ENCODE results near the gene UVSSA. TPM values are rescaled to one million over a fixed set of nuclear protein-coding genes. Genes with fewer than 3 reads are reported as not detected.

UVSSA gene
- polyA plus RNA-seq, 1 of the 3 experiments (the other 2 are of a cell fraction) = 14.9 TPM

DNA sequence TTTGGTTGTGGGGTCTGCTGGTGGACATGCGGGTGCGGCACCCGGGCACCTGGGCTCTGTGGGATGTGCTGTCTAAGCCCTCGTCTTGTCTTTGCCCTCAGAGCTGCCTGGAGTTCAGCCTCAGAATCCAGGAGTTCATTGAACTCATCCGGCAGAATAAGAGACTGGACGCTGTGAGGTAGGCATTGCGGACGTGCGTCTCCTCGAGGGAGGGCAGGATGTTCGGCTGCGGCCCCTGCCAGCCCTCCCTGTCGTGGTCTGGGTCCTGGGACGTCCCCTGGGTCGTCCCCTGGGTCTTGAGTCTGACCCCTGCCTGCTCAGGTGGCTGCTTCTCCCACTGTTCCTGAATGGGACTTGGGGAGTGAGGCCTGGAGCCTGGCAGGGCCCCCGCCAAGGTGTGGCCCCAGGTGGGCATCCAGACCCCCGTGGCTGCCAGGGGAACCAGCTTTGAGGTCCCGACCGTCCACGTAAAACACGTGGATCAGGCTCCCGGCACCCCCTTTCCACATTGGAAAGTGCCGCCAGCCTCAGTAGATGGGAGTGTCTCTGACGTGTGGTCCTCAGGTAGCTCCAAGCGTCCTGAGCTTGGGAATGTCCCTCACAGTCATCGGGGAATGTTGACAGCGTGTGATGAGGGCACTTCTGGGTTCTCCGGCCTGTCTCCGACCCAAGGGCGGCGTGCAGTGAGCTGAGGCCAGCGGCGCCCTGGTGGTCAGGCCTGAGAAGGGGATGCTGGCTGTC lies 19.3 kb upstream of the UVSSA start:
- peaks cover 26% of the 10 kb centered on the region for H3F3A ChIP-seq (replicated peaks; ENCODE audit: insufficient read depth)
- H4K20me1 ChIP-seq (ENCODE audit: insufficient read depth) = peaks cover 10% of the 10 kb centered on the region
- peaks cover 0 to 7% of the 10 kb centered on the region in 2 experiments; a peak in 2 of 4 replicates for H3K4me1 ChIP-seq (ENCODE audit: control insufficient read depth in 1 of 2, insufficient read depth in 2 of 2, low read depth in 1 of 2, low read length in 1 of 2)
- ChIA-PET POLR2A (no interaction called here), CTCF (interaction anchor here (1.2 to 1.6 kb wide), 3 partner anchors 9 to 18 kb away, joined by 3 to 5 read pairs (median 3); no protein-coding TSS in a partner anchor)
- H3K9me3 ChIP-seq = no peaks in the 10 kb centered on the region
- no peak overlapping the region for H3K4me3 ChIP-seq (ENCODE audit: low read depth in 2 of 2, low read length in 1 of 2)
- no peak overlapping the region for H3K9ac ChIP-seq
- no peak overlapping the region for H3K27ac ChIP-seq (ENCODE audit: low read depth in 2 of 2, low read length in 1 of 2)
- H3K4me2 ChIP-seq = no peak overlapping the region
- TF ChIP-seq RAD21 (IDR thresholded peaks at IDR 0.05; ENCODE audit: low read length) (no peak), RCOR1 (IDR thresholded peaks at IDR 0.05; ENCODE audit: low read length) (no peak), JUND (IDR thresholded peaks at IDR 0.05) (no peak), CTCF (IDR thresholded peaks at IDR 0.05) (no peak), FOXJ3 (CRISPR knock-in tag; IDR thresholded peaks at IDR 0.05) (no peak), SMC3 (IDR thresholded peaks at IDR 0.05; ENCODE audit: low read depth, low read length) (no peak), MAX (IDR thresholded peaks at IDR 0.05; ENCODE audit: low read depth) (no peak), FOXM1 (IDR thresholded peaks at IDR 0.05; ENCODE audit: low read depth) (no peak), RXRA (IDR thresholded peaks at IDR 0.05; ENCODE audit: borderline replicate concordance, low read depth) (no peak), USF1 (IDR thresholded peaks at IDR 0.05; ENCODE audit: borderline replicate concordance, low read depth) (no peak), NRF1 (IDR thresholded peaks at IDR 0.05; ENCODE audit: low read depth, low read length) (no peak), GATA2 (CRISPR knock-in tag; IDR thresholded peaks at IDR 0.05) (no peak), EZH2phosphoT487 (IDR thresholded peaks at IDR 0.05; ENCODE audit: borderline replicate concordance, low read depth) (no peak), POLR2AphosphoS5 (IDR thresholded peaks at IDR 0.05; ENCODE audit: low read depth, low read length) (no peak)
- DNase-seq = no peak
- no peaks in the 10 kb centered on the region for H3K27me3 ChIP-seq (ENCODE audit: insufficient read depth)
- no peak overlapping the region for H2AFZ ChIP-seq (ENCODE audit: low read depth)
- peaks cover 15 to 38% of the 10 kb centered on the region in 2 experiments for H3K36me3 ChIP-seq (replicated peaks in 1 of 2; ENCODE audit: control insufficient read depth in 1 of 2, insufficient read depth in 2 of 2, low read length in 1 of 2)
- 84% methylated on average over 10 of the region's 33 CpGs for WGBS (ENCODE audit: low lambda C conversion rate)
- no peaks in the 10 kb centered on the region for H3K9me2 ChIP-seq
- peaks cover 49% of the 10 kb centered on the region for H3K79me2 ChIP-seq (ENCODE audit: insufficient read depth)

Measured in SK-N-SH (cell line).